GM21825 (cell line): ENCODE data around the gene KIR3DL2.
"Not testable (repeated sequence)": the region's sequence is repeated elsewhere in the genome, so short reads cannot be mapped to it uniquely, and the experiment has no call there.

Source experiments
- ATAC-seq: cut with Tn5 transposase; IDR thresholded peaks from one replicate; pipeline ENCODE4 v1.9.1; 2021; ENCODE audit warnings: mild to moderate bottlenecking, moderate library complexity; ENCODE audit not compliant: unreplicated experiment

The KIR3DL2 gene

DNA sequence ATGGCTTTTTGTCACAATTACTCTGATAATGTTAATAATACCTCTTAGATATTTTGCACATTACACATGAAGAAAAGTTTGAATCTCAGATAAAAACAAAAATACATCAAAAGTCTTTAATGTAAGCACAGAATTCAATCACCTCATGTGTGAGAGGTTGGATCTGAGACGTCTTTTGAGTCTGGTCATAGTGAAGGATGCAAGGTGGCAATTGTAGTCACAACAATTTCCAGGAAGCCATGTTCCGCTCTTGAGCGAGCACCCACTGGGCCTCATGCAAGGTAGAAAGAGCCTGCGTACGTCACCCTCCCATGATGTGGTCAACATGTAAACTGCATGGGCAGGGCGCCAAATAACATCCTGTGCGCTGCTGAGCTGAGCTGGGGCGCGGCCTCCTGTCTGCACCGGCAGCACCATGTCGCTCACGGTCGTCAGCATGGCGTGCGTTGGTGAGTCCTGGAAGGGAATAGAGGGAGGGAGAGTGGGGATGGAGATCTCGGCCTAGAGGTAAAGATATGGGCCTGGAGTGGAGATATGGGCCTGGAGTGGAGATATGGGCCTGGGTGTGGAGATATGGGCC lies at the start of gene KIR3DL2:
TSS of gene KIR3DL2 (plus strand) at position 383 of the 580 bp plus-strand sequence. CDS start at position 416, 33 bp downstream.
- not testable (repeated sequence) for ATAC-seq

- no peak for ATAC-seq
These were observed 46.8 kb upstream of the KIR3DL2 start, which contains the start of gene KIR2DL4 for GRCh38 chr19:54803410-54803809. KIR2DL4 (plus strand) TSS chr19:54803610; CDS start chr19:54803652, 42 bp downstream.

- no peak for ATAC-seq
These were observed 46.1 kb upstream of the KIR3DL2 start for GRCh38 chr19:54804101-54804500.

DNA sequence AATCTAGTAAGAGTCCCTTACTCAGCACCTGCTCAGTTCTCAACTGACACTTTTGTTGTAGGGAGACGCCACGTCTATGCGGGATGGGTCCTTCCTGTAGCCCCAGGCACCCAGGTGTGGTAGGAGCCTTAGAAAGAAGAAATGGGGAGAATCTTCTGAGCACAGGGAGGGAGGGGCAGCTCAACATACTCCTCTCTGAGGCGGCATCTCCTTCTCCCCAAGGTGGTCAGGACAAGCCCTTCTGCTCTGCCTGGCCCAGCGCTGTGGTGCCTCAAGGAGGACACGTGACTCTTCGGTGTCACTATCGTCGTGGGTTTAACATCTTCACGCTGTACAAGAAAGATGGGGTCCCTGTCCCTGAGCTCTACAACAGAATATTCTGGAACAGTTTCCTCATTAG lies 45.7 kb upstream of the KIR3DL2 start:
- no peak for ATAC-seq

DNA sequence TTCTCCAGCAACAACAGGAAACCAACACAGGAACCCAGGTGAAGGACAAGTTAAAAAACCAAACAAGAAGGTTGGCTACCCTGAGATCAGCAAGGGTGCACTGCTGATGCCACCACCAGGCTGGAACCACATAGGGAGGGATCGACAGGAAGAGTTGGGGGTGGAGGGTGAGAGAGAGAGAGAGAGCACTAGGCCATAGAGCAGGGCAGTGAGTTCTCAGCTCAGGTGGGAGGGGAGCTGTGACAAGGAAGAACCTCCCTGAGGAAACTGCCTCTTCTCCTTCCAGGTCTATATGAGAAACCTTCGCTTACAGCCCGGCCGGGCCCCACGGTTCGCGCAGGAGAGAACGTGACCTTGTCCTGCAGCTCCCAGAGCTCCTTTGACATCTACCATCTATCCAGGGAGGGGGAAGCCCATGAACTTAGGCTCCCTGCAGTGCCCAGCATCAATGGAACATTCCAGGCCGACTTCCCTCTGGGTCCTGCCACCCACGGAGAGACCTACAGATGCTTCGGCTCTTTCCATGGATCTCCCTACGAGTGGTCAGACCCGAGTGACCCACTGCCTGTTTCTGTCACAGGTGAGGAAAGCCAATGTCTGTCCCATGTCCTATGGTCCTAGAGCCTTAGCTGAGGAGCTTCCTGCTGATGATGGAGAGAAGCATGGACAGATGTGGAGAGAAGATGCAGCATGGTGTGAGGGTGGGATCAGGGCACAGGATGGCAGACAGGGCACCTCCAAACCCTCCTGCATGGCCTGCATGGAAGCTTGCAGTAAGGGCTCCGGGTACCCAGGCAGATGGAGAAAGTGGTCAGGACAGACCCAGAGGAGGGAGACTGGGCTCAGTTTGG lies 44.4 kb upstream of the KIR3DL2 start:
- no peak for ATAC-seq

GRCh38 chr19:54806516-54806838 lies 43.8 kb upstream of the KIR3DL2 start:
- no peak for ATAC-seq

DNA sequence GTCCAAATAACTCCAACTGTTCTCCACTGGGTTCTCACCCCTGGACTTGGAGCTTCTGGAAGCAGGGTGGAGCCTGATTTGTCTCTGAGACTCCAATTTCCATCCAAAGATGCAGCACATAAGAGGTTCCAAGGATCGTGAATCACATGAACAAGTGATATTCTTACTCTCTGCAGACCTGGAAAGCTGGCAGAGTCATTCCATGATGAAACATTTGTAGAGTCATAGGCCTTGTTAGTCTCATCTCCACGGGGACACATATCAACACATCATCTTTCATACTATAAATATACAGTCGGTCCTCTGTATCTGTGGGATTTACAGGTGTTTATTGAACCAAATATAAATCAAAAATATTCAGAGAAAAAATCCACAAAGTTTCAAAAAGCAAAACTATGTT lies 35.7 kb upstream of the KIR3DL2 start:
- ATAC-seq: not testable (repeated sequence)

- not testable (repeated sequence) for ATAC-seq
These were observed 34.0 kb upstream of the KIR3DL2 start, which contains the start of gene KIR3DL1 for GRCh38 chr19:54816251-54816650. KIR3DL1 (plus strand) TSS chr19:54816468.

DNA sequence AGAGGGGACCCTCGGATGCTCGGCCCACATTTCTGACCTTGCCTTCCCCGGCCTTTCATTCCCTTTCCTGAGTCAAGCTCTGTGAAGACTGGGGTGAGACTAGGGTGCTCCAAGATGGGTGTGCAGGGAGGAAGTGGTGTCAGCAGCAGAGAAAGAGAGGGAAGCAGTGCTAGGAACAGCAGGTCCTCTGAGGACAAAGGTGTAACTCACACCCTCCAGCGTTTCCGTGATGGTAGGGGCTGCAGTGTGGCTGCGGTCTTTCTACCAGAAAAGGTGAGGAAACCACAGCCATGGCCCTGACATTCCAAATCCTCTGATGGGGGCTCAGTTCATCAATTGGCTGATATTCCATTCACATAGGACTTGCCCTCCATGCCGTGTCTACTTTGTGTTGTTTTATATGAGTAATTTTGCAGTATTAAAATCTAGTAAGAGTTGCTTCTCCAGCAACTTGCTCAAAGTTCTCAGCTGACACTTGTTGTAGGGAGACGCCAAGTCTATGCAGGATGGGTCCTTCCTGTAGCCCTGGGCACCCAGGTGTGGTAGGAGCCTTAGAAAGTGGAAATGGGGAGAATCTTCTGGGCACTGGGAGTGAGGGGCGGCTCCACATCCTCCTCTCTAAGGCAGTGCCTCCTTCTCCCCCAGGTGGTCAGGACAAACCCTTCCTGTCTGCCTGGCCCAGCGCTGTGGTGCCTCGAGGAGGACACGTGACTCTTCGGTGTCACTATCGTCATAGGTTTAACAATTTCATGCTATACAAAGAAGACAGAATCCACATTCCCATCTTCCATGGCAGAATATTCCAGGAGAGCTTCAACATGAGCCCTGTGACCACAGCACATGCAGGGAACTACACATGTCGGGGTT lies 32.3 kb upstream of the KIR3DL2 start:
- no peak for ATAC-seq

GRCh38 chr19:54824416-54824815 lies 25.8 kb upstream of the KIR3DL2 start:
- not testable (repeated sequence) for ATAC-seq

DNA sequence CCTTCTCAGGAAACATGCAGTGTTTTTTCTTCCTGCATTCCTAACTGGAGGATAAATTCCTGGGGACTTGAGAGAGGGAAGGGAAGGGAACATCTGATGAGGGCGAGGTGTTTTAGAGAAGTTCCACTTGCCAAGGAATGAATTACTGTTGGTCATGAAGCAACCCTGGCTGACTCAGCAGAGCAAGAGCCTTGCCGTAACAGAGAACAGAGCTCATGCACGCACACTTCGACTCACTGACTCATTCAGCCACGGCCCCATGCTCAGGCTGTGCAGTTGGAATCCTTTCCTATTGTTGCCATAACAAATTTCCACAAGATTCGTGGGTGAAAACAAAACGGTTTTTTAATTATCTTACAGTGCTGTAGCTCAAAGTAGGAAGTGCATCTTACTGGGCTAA lies 24.9 kb upstream of the KIR3DL2 start:
- ATAC-seq: not testable (repeated sequence)

DNA sequence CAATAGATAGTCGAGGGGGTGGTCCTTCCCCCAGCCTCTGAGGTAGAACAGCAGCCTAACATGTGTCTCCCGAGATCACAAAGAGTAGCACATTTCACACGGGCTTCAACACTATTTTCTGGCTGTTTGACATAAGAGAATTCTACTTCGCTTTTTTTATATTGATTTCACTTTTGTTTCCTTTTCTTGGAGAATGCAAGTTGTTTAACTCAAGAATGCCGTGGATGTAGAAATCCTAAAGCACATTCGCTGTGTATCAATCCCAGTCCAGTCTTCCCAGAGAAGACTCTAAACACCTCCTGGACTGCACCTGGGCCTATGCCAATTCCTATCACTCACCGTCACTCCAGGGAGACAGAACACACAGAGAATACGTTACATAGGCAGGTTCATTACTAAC lies 22.2 kb upstream of the KIR3DL2 start:
- not testable (repeated sequence) for ATAC-seq

- not testable (repeated sequence) for ATAC-seq
These were observed 17.7 kb upstream of the KIR3DL2 start, which contains the start of gene KIR2DS4 for GRCh38 chr19:54832496-54832895. KIR2DS4 (plus strand) TSS chr19:54832676.

GRCh38 chr19:54835126-54835525 lies 15.1 kb upstream of the KIR3DL2 start:
- not testable (repeated sequence) for ATAC-seq

- ATAC-seq: not testable (repeated sequence)
These were observed 12.7 kb upstream of the KIR3DL2 start for GRCh38 chr19:54837522-54837921.

DNA sequence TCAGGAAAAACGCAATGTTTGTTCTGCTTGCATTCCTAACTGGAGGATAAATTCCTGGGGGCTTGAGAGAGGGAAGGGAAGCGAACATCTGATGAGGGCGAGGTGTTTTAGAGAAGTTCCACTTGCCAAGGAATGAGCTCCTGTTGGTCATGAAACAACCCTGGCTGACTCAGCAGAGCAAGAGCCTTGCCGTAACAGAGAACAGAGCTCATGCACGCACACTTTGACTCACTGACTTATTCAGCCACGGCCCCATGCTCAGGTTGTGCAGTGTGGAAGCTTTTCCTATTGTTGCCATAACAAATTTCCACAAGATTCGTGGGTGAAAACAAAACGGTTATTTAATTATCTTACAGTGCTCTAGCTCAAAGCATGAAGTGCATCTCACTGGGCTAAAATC lies 7.1 kb upstream of the KIR3DL2 start:
- ATAC-seq: not testable (repeated sequence)

GRCh38 chr19:54850930-54851329 lies 687 bp downstream of the KIR3DL2 start:
- no peak for ATAC-seq

DNA sequence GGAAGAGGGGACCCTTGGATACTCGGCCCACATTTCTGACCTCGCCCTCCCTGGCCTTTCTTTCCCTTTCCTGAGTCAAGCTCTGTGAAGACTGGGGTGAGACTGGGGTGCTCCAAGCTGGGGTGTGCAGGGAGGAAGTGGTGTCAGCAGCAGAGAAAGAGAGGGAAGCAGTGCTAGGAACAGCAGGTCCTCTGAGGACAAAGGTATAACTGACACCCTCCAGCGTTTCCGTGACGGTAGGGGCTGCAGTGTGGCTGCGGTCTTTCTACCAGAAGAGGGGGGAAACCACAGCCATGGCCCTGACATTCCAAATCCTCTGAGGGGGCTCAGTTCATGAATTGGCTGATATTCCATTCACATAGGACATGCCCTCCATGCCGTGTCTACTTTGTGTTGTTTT lies 1.1 kb downstream of the KIR3DL2 start:
- ATAC-seq: no peak

- ATAC-seq: not testable (repeated sequence)
These were observed 5.0 kb downstream of the KIR3DL2 start for GRCh38 chr19:54855241-54855640.

- ATAC-seq: not testable (repeated sequence)
These were observed 8.2 kb downstream of the KIR3DL2 start for GRCh38 chr19:54858476-54858875.

GRCh38 chr19:54859421-54859820 lies 9.2 kb downstream of the KIR3DL2 start:
- ATAC-seq: not testable (repeated sequence)
